GM18873 (cell line): ENCODE measurements around the gene ABCB11.
A peak's percentile ranks its signal among the peaks of the same experiment; 100 is the strongest.

Experiments
- ATAC-seq: cut with Tn5 transposase; IDR thresholded peaks from one replicate; pipeline ENCODE4 v1.9.1; 2021; ENCODE audit warnings: mild to moderate bottlenecking, moderate library complexity, moderate number of reproducible peaks; ENCODE audit not compliant: unreplicated experiment, low FRiP score

ABCB11 gene

DNA sequence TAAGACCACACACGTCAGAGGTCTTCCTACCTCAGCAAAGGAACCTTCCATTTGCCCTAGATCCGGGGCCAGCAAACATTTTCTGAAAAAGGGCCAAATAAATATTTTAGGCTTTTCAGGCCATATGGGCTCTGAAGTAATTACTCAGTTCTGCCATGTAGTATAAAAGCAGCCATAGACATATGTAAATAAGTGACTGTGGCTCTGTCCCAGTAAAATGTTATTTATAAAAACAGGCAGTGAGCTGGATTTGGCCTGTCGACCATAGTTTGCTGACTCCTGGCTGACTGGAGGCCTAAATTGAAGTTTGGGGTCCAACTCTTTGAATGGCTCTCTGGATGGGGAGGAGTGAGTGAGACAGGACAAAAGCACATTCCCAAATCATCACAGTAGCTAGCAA lies 49.5 kb downstream of the ABCB11 start:
- ATAC-seq: no peak

DNA sequence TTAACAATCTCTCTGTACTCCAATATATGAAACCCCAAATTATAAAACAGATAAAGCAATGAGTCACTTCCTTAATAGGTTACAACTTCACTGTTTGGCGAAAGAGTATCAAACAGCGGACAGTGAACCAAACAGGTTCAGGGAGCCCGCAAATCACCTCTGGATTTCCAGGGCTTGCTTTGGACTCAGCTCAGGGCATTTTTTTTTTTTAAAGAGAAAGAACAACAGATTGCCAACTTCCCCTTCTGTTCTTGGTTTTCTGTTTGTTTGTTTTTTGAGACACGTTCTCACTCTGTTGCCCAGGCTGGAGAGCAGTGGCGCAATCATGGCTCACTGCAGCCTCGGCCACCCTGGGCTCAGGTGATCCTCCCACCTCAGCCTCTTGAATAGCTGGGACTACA lies 52.7 kb downstream of the ABCB11 start:
- no peak for ATAC-seq

DNA sequence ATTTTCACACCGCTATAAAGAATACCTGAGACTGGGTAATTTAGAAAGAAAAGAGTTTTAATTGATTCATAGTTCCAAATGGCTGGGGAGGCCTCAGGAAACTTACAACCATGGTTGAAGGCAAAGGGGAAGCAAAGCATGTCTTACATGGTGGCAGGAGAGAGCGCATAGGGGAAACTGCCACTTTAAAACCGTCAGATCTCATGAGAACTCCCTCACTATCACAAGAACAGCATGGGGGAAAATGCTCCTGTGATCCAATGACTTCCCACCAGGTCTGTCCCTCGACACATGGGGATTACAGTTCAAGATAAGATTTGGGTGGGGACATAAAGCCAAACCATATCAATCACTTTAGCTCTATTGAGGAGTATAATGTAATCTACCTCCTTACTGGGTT lies 53.5 kb downstream of the ABCB11 start:
- ATAC-seq: no peak

DNA sequence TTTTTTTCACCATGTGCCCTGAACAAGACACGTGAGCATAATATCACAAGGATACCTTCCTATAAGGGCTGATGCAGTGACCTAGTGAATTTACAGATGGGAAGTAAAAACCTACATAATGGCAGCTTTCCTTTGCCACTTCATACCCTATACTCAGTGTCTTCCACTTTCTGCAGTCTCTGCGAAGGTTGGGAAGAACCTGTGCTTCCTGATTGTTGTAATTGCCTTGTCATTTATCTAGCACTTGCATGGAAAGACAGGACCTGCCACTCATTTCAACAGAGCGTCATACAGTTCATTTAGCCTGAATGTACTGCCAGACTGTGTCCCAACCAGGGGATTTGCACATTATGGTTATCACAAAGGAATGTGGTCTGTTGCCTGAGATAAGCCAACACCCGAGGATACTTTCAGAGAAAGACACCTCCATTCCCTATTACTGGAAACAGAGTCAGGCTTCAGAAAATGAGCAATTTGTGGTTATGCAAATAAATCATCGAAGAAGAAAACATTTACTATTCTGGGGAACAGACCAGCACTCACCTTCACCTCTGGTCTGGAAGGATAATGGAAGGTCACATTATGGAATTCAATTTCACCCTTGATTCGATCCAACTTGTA lies 55.0 kb downstream of the ABCB11 start:
- ATAC-seq: no peak

DNA sequence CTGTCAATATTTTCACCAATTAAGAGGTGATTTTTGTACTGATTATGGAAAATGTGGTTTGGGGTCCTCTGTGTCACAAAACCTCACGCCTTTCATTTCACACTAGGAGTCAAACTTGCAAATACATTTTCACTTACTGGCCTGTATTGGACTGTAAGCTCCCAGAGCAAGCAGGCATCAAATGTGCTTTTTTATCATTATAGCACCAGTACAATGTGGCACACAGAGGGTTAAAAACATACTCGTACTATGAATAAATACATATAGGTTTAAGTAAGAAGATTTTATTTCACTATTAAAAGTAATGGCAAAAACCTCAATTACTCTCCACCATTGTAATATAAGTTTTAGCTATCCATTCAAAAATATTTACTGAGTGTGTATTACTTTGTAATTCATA lies 56.7 kb downstream of the ABCB11 start:
- no peak for ATAC-seq

DNA sequence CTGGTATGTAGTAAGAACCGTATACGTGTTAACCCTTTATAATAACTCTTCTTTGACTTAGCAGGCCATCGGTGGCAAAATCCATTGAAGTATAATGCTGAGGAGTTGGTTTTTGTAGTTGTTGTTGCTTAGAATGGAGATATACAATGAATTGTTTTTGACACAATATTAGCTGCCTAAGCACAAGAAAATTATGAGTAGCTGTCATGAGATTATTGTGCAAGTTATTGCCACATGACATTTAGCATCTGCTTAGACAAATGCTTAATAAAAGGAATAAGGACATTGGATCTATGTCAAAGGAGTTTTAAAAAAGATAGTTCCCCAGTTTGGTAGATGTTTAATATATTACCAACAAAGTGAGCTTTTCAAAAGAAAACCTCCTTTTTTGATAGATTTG lies 59.9 kb downstream of the ABCB11 start:
- no peak for ATAC-seq

DNA sequence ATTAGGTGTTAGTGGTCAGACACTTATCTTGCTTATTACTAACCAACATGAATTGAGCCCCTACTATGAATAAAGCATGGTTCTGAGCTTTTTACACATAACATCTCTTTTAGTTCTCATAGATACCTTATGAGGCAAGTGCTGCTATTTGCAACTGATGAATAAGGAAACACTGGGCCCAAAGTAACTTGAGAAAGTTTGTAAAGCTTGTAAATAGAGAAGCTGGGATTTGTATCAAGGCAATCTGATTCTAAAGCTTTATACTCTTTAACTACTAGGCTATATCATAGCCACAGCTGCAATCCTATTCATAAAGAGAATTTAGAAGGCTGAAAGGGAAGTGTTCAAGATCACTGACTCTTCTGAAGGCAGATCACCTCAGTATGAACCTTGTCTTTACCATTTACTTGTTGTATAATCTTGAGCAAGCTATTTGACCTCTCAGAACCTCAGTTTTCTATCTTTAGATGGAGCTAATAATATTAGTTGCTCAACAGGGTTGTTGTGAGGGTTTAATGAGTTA lies 60.4 kb downstream of the ABCB11 start:
- no peak for ATAC-seq

DNA sequence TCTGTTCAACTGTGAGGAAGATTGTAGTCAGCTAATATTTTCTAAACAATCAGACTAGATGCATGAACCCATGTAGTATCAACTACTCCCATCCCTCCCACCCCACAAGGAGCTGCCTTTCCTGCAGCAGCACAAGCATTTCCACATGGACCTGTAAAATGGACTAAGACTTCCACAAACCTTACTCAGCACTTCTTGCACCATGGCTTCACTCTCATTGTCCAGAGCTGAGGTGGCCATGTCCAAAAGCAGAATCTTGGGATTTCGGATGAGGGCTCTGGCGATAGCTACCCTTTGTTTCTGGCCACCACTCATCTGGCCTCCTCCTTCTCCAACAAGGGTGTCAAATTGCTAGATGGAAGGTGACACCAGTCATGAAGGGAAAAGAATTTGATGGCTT lies 61.3 kb downstream of the ABCB11 start:
- ATAC-seq: no peak

DNA sequence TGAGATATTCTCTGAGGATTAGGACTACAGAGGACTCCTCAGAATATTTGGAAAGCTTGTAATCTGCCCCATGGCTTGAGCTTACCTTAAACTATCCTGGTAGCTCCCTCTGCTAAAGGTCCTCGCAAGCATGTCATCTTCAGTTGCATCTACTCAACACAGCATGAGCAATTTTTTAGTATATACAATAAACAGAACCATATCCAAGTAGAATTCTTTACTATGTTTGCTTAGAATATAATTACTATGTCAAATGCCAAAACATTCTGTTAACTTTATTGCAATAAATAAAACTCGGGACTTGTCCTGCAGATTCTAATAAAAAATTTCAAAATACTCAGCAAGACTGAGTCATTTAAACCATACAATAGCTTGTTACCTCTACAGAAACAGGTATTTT lies 62.8 kb downstream of the ABCB11 start:
- ATAC-seq: no peak

DNA sequence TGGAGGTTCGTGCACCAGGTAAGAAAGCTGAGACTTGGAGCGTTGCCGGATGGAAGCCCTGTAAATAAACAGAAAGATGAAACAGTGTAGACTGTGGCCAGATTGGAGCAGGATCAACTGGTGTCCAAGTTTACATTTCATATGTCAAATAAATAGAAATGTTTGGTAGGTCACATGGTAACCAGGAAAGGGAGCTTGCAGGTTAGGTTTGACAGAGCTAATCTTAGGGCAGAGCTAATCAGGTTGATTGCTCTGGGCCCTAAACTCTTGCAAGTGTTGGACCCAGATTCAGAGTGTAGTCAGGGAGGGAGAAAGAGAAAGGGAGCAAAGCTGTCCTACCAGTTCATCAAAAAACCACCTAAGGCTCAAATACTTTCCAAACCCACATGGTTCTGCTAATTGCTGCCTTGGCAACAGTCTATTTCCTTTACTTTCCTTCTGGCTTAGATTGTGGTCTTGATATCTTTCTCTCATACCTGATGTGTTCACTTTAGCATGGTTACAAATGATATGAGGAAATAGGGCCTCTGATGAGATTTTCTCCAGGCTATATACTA lies 66.8 kb downstream of the ABCB11 start:
- no peak for ATAC-seq

DNA sequence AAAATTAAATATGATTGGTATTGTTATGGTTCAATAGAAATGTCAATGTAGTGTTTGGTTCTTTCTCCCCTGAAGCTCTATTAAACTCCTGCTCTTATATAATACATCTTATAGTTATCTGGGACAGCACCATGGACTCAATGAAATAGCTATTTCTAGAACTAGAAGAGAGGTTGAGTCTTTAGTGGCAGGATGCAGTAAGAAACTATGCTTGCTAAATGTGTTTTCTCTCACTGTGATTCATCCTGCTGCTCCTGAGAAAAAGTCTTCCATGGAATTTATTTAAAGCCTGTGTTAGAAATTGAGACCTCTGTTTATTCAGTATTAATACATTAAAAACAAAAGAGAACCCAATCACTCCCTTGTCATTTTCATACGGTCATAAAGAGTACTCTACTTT lies 68.5 kb downstream of the ABCB11 start:
- no peak for ATAC-seq

DNA sequence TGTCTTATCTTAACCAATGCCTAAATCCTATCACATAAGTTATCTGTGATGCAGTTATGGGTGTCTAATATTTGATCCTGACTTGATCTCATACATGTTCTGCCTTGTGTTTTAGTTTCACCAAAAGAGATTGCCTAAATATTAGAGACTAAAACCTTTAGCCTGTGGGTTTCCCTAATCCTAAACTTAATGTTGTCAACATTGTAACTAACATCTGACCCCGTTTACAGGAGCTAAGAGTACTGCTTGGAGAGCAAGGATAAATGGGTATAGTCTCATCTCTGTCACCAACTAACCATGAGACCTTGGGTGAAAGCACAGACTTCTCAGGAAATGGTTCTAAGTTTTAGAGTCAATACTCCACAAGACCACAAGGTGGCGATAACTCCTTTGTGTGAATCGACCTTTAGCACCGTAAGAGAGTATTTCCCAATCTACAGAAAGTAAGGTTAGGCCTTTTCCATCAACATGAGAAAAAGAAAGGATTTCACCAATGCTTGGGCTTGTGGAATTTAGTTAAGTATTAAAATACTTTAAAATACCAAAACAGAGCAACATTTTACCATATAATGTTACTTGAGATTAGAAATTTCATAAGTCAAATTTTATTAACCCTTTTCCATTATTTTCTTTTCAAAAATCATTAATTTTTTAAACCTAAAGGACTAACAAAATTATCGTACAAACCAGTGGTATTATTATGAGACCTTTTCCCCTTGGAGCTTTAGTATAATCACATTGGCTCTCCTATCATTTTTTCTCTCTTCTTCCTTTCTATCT lies 69.5 kb downstream of the ABCB11 start:
- ATAC-seq: peak; percentile 79

DNA sequence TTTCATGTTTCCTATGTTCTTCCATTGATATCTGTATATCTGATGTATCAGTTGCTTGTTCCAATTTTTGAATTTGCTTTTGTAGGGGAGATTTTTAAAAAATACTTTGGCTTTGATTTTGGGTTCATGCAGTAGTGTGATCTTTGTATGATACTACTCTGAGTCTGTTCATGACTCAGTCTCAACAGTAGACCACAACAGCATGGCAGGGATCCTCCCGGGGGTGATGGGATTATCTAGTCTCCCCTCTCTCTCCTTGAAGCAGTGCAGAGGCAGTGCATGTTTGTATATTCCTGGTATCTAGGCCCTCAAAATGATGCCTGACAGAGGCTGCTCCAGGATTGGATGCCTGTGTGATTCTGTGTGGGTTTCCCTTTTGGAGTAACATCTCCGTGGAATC lies 74.7 kb downstream of the ABCB11 start:
- ATAC-seq: no peak

DNA sequence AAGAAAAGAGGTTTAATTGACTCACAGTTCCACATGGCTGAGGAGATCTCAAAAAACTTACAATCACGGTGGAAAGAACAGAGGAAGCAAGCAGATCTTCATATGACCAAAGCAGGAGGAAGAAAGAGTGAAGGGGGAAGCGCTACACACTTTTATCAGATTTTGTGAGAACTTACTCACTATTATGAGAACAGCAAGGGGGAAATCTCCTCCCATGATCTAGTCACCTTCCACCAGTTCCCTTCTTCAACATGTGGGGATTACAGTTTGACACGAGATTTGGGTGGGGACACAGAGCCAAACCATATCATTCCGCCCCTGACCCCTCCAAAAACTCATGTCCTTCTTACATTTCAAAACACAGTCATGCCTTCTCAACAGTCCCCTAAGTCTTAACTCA lies 75.8 kb downstream of the ABCB11 start:
- no peak for ATAC-seq

DNA sequence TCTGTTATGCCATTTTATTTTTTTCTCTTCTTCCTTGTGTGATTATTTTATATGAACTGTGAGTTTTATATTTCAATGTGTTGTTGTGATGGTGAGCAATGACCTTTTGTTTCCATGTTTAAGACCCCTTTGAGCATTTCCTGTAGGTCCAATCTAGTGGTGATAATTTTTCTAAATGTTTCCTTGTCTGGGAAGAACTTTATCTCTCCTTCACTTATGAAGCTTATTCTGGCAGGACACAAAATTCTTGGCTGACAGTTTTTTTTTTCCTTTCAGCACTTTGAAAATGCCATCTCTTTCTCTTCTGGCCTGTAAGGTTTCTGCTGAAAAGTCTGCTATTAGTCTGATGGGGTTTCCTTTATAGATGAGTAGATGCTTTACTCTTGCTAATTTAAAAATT lies 76.9 kb downstream of the ABCB11 start:
- ATAC-seq: no peak

DNA sequence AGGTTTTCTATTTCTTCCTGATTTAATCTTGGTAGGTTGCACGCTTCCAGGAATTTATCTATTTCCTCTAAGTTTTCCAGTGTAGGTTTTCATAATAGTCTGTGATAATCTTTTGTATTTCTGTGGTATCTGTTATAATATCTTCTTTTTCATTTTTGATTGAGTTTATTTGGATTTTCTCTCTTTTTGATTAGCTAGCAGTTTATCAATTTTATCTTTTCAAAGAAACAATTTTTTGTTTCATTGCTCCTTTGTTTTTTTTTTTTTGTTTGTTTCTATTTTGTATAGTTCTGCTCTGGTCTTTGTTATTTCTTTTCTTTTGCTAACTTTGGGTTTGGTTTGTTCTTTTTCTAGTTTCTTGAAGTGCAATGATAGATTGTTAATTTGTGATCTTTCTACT lies 78.7 kb downstream of the ABCB11 start:
- no peak for ATAC-seq

DNA sequence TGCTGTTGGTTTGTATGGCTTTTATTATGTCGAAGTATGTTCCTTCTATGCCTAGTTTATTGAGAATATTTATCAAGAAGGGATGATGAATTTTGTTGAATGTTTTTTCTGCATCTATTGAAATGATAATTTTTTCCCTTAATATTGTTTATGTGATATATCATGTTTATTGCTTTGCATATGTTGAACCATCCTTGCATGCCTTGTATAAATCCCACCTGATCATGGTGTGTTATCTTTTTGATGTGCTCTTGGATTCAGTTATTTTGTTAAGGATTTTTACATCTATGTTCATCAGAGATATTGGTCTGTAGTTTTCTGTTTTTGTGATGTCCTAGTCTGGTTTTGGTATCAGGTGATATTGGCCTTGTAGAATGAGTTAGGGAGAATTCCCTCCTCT lies 79.3 kb downstream of the ABCB11 start:
- ATAC-seq: no peak

DNA sequence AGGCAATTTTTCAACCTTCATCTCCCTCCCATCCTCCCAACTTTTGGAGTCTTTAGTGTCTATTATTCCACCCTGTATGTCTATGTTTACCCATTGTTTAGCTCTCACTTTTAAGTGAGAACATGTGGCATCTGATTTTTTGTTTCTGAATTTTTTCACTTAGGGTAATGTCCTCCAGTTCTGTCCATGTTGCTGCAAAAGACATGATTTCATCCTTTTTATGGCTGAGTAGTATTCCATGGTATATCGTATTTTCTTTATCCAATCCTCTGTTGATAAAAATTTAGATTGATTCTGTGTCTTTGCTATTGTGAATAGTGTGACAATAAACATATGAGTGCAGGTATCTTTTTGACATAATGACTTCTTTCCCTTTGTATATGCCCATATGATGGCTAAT lies 81.8 kb downstream of the ABCB11 start:
- no peak for ATAC-seq

DNA sequence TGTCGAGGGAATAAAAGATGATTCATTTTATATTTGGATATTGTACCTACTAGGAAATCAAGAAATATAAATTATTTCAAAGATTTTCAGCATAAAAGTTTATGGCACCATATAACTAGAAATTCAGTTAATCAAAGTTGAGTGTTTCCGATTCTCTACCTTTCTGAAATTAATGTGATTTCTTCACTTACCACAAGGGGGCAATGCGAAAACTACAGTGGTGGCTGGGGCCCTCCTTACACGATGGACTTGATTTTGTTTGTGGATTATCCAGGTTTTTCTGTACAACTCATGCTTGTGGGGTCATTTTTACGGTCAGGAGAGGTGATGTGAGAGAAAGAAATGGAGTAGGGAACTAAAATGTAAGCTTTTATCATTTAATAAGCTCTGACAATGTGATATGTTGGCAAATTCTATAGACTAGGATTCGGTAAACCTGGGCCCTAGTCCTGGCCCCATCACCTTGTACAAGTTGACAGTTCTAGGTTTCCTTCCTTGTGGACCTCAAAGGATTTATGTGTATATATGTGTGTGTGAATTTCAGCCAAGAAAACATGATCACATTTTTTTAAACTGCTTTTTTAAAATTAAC lies 82.4 kb downstream of the ABCB11 start:
- no peak for ATAC-seq

DNA sequence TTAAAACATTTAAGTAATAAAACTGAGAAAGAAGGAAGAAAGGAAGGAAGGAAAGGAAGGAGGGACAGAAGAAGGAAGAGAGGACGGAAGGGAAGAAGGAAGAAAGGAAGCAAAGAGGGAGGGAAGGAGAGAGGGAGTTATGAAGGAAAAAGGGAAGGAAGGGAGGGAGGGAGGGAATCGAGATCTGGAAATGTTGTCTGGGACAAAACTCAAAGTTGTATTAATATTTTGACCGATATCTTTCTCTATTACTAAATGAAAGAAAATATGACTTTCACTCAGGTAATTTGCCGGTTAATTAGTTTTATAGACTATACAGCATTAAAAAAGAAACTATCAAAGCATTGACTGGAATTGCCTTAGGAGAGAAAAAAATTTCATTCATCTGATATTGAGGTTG lies 85.6 kb downstream of the ABCB11 start:
- ATAC-seq: no peak

DNA sequence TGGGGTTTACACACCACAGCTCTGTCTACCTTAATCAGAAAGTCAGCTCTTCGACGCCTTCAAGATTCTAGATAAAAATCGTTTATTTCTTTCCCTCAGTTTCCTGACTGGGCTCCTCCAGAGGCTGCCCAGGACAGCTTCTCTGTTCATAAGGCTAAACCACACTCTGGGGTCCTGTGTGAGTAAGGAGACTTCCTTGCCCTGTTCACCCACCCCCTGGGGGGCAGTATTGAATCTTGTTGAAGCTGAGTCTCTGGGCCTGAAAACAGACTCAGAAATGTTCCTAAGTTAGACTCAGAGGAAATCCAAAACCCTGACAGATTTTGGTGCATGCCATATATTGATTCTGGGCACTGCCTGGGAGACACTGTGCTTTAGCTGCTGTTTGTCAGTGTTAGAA lies 87.1 kb downstream of the ABCB11 start:
- ATAC-seq: no peak

DNA sequence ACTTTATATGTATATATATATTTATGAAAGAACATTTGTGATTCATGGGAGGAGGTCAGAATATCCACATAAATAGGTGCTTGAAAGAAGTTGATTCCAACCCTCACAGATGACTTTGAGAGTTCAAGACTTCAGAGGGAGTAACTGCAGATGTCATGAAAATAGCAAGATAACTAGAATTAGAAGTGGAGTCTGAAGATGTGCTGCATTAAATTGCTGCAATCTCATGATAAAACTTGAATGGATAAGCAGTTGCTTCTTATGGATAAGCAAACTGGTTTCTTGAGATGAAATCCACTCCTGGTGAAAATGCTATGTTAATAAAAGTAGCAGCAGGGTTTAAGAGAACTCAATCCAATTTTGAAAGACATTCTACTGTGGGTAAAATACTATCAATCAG lies 89.8 kb downstream of the ABCB11 start:
- no peak for ATAC-seq
